ENCODE measurements around the gene PSMA5. TPM values are rescaled to one million over a fixed set of nuclear protein-coding genes. Genes with fewer than 3 reads are reported as not detected.

Gene PSMA5
- total RNA-seq, 1 experiment from 2014 or later = 133 TPM

DNA sequence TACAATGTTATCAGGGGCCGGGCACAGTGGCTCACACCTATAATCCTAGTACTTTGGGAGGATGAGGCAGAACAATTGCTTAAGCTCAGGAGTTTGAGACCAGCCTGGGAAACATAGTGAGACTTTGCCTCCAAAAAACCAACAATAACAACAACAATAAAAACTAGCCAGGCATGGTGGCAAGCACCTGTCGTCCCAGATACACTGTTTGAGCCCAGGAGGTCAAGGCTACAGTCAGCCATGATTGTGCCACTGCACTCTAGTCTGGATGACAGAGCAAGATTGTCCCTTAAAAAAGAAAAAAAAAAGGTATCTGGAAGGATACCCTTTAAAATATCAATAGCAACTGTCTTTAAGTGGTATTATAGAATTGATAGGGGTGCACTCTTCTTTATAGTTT is 44.7 kb downstream of the PSMA5 start:
- DNase-seq = no peak
- H3K27ac Mint-ChIP-seq = peak overlapping the region in 1 of 3 experiments; percentile 59; a peak in 1 of 7 replicates
- H3K14ac ChIP-seq (ENCODE audit: insufficient read depth, low read length) = no peak overlapping the region
- H3K27ac ChIP-seq (ENCODE audit: insufficient read length, low read depth, low read length) = no peak overlapping the region
- no peak overlapping the region for H2BK120ac ChIP-seq (ENCODE audit: low read depth, low read length, poor library complexity, severe bottlenecking)
- H2AFZ ChIP-seq (ENCODE audit: low read length) = no peak overlapping the region
- H3K9me3 ChIP-seq (ENCODE audit: control insufficient read depth, low read depth, low read length) = no peaks in the 10 kb centered on the region
- no peak overlapping the region for H2BK5ac ChIP-seq (ENCODE audit: insufficient read length, low read length)
- H3K27me3 ChIP-seq (ENCODE audit: insufficient read depth, low read length) = no peaks in the 10 kb centered on the region
- H2BK15ac ChIP-seq (ENCODE audit: low read depth, low read length) = no peak overlapping the region
- peaks cover 7% of the 10 kb centered on the region; the same call in 1 of the 2 replicates for H3K79me2 ChIP-seq (ENCODE audit: insufficient read depth, low read length)
- peaks cover 7 to 13% (median 9%) of the 10 kb centered on the region in 3 experiments for H3K36me3 Mint-ChIP-seq (ENCODE audit: insufficient read depth in 1 of 3, low read depth in 3 of 3)
- H3K4me1 Mint-ChIP-seq = peaks cover 31 to 32% of the 10 kb centered on the region in 2 experiments
- H3K56ac ChIP-seq (ENCODE audit: insufficient read length, low read depth, low read length) = no peak overlapping the region
- H3K27me3 Mint-ChIP-seq (ENCODE audit: low read depth) = no peaks in the 10 kb centered on the region
- no peak overlapping the region for H2BK12ac ChIP-seq (ENCODE audit: insufficient read length, low read depth, low read length)
- H3K9ac ChIP-seq (ENCODE audit: extremely low read depth, insufficient read length, low read length) = no peak overlapping the region
- no peak overlapping the region for H3K4me3 Mint-ChIP-seq
- no peak overlapping the region for H4K8ac ChIP-seq (replicated peaks; ENCODE audit: insufficient read length, low read depth, low read length)
- WGBS (ENCODE audit: extremely low coverage, insufficient read length, low lambda C conversion rate) = no CpG with 5 or more reads among the region's 2 CpGs
- H2BK20ac ChIP-seq (ENCODE audit: low read depth, low read length, poor library complexity, severe bottlenecking) = no peak overlapping the region
- H4K91ac ChIP-seq (ENCODE audit: insufficient read length, low read depth, low read length) = no peak overlapping the region
- H4K5ac ChIP-seq (ENCODE audit: insufficient read length, low read depth, low read length) = no peak overlapping the region
- no peak overlapping the region for H2AK5ac ChIP-seq (ENCODE audit: insufficient read length, low read length)
- no peak overlapping the region for H3K18ac ChIP-seq (ENCODE audit: insufficient read length, low read depth, low read length)
- H3T11ph ChIP-seq (ENCODE audit: low read length) = no peak overlapping the region
- H3K4me1 ChIP-seq (ENCODE audit: insufficient read depth, low read length) = peaks cover 4% of the 10 kb centered on the region; the same call in 1 of the 2 replicates
- H3K4me2 ChIP-seq (ENCODE audit: insufficient read depth, insufficient read length, low read length) = no peak overlapping the region
- no peak overlapping the region for H3K4ac ChIP-seq (ENCODE audit: low read depth, low read length)
- no peaks in the 10 kb centered on the region for H3K23me2 ChIP-seq (ENCODE audit: insufficient read length, low read depth, low read length, poor library complexity, severe bottlenecking)
- no peaks in the 10 kb centered on the region for H4K20me1 ChIP-seq (ENCODE audit: control insufficient read depth, insufficient read depth, insufficient read length)
- peaks cover 17% of the 10 kb centered on the region for H3K79me1 ChIP-seq (ENCODE audit: insufficient read depth, low read depth, low read length, poor library complexity, severe bottlenecking)
- no peak overlapping the region for H3K23ac ChIP-seq (ENCODE audit: insufficient read length, low read depth, low read length)
- H3K9me3 Mint-ChIP-seq = peaks cover 3 to 4% of the 10 kb centered on the region in 2 experiments; a peak in 2 of 5 replicates
- TF ChIP-seq, protein P1, sequence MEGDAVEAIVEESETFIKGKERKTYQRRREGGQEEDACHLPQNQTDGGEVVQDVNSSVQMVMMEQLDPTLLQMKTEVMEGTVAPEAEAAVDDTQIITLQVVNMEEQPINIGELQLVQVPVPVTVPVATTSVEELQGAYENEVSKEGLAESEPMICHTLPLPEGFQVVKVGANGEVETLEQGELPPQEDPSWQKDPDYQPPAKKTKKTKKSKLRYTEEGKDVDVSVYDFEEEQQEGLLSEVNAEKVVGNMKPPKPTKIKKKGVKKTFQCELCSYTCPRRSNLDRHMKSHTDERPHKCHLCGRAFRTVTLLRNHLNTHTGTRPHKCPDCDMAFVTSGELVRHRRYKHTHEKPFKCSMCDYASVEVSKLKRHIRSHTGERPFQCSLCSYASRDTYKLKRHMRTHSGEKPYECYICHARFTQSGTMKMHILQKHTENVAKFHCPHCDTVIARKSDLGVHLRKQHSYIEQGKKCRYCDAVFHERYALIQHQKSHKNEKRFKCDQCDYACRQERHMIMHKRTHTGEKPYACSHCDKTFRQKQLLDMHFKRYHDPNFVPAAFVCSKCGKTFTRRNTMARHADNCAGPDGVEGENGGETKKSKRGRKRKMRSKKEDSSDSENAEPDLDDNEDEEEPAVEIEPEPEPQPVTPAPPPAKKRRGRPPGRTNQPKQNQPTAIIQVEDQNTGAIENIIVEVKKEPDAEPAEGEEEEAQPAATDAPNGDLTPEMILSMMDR (conservative IDR thresholded peaks at IDR 0.05) = no peak
